ENCODE data around the gene SPSB2. TPM values are rescaled to one million over a fixed set of nuclear protein-coding genes. Genes with fewer than 3 reads are reported as not detected.
"Not testable (repeated sequence)": the region's sequence is repeated elsewhere in the genome, so short reads cannot be mapped to it uniquely, and the experiment has no call there.

Gene SPSB2
- total RNA-seq, 1 donor from 2014 or later, result 7.0 TPM

GRCh38 chr12:6871052-6871957 lies 1.8 kb downstream of the SPSB2 start:
- DNase-seq (ENCODE audit: low spot score), result peak; percentile 50

GRCh38 chr12:6870304-6870703 lies 2.8 kb downstream of the SPSB2 start:
- not testable (repeated sequence) for DNase-seq (ENCODE audit: low spot score)

- peak; percentile 82 for DNase-seq (ENCODE audit: low spot score)
Measured at GRCh38 chr12:6869049-6870021, 3.8 kb downstream of the SPSB2 start.

- peak; percentile 20 for DNase-seq (ENCODE audit: low spot score)
Measured at GRCh38 chr12:6868211-6869048, 4.7 kb downstream of the SPSB2 start.

GRCh38 chr12:6867413-6868210 lies 5.5 kb downstream of the SPSB2 start, which contains the start of gene TPI1:
Gene TPI1 (plus strand): TSS chr12:6867531. CDS start chr12:6867567, 36 bp downstream.
- peak; percentile 82 for DNase-seq (ENCODE audit: low spot score)

- DNase-seq (ENCODE audit: low spot score), result no peak
Measured at GRCh38 chr12:6866920-6867412, 6.1 kb downstream of the SPSB2 start.

- no peak for DNase-seq (ENCODE audit: low spot score)
Measured at GRCh38 chr12:6866163-6866919, 6.8 kb downstream of the SPSB2 start.

- not testable (repeated sequence) for DNase-seq (ENCODE audit: low spot score)
Measured at GRCh38 chr12:6865307-6865706, 7.8 kb downstream of the SPSB2 start.

GRCh38 chr12:6863586-6864321 lies 9.3 kb downstream of the SPSB2 start:
- DNase-seq (ENCODE audit: low spot score), result no peak

- no peak for DNase-seq (ENCODE audit: low spot score)
Measured at GRCh38 chr12:6863033-6863432, 10.1 kb downstream of the SPSB2 start.

- DNase-seq (ENCODE audit: low spot score), result no peak
Measured at GRCh38 chr12:6861391-6861790, 11.7 kb downstream of the SPSB2 start.

GRCh38 chr12:6860942-6861341 lies 12.2 kb downstream of the SPSB2 start:
- no peak for DNase-seq (ENCODE audit: low spot score)

GRCh38 chr12:6860116-6860515 lies 13.0 kb downstream of the SPSB2 start:
- no peak for DNase-seq (ENCODE audit: low spot score)

GRCh38 chr12:6858799-6859198 lies 14.3 kb downstream of the SPSB2 start:
- no peak for DNase-seq (ENCODE audit: low spot score)

GRCh38 chr12:6855322-6855721 lies 17.8 kb downstream of the SPSB2 start:
- no peak for DNase-seq (ENCODE audit: low spot score)

- DNase-seq (ENCODE audit: low spot score), result no peak
Measured at GRCh38 chr12:6854036-6854435, 19.1 kb downstream of the SPSB2 start.

GRCh38 chr12:6853626-6854025 lies 19.5 kb downstream of the SPSB2 start:
- DNase-seq (ENCODE audit: low spot score), result no peak

- DNase-seq (ENCODE audit: low spot score), result peak; percentile 97
Measured at GRCh38 chr12:6852651-6853354, 20.3 kb downstream of the SPSB2 start.

All from umbilical cord (tissue), 2 donors.